NCI-H1436 (cell line): Measurements from ENCODE around the gene C1orf198.

Experiments used
- DNase-seq: peaks from one replicate; lab custom pipeline; 2025; lab: John Stamatoyannopoulos, UW

C1orf198 gene

GRCh38 chr1:230833511-230833910, 34.8 kb downstream of the C1orf198 start:
- no peak for DNase-seq

- DNase-seq: no peak
Measured at GRCh38 chr1:230832476-230832875, 35.8 kb downstream of the C1orf198 start.

- no peak for DNase-seq
Measured at GRCh38 chr1:230831771-230832170, 36.5 kb downstream of the C1orf198 start.

GRCh38 chr1:230828421-230828820, 39.9 kb downstream of the C1orf198 start:
- DNase-seq: no peak

GRCh38 chr1:230827801-230828200, 40.5 kb downstream of the C1orf198 start:
- DNase-seq: no peak

- no peak for DNase-seq
Measured at GRCh38 chr1:230827081-230827681, 41.1 kb downstream of the C1orf198 start.

- DNase-seq: no peak
Measured at GRCh38 chr1:230826166-230826875, 42.0 kb downstream of the C1orf198 start.

GRCh38 chr1:230825761-230826160, 42.6 kb downstream of the C1orf198 start:
- no peak for DNase-seq

- no peak for DNase-seq
Measured at GRCh38 chr1:230824919-230825721, 43.2 kb downstream of the C1orf198 start.

GRCh38 chr1:230824551-230824918, 43.8 kb downstream of the C1orf198 start:
- DNase-seq: no peak

- no peak for DNase-seq
Measured at GRCh38 chr1:230823931-230824381, 44.4 kb downstream of the C1orf198 start.

GRCh38 chr1:230823426-230823825, 44.9 kb downstream of the C1orf198 start:
- DNase-seq: no peak

GRCh38 chr1:230822092-230822581, 46.2 kb downstream of the C1orf198 start:
- DNase-seq: no peak

GRCh38 chr1:230821346-230821745, 47.0 kb downstream of the C1orf198 start:
- no peak for DNase-seq

GRCh38 chr1:230820568-230820967, 47.8 kb downstream of the C1orf198 start:
- no peak for DNase-seq

GRCh38 chr1:230819976-230820375, 48.3 kb downstream of the C1orf198 start:
- DNase-seq: no peak

GRCh38 chr1:230818901-230819300, 49.4 kb downstream of the C1orf198 start:
- no peak for DNase-seq

- no peak for DNase-seq
Measured at GRCh38 chr1:230818367-230818766, 50.0 kb downstream of the C1orf198 start.

GRCh38 chr1:230816018-230816417, 52.3 kb downstream of the C1orf198 start:
- no peak for DNase-seq

- no peak for DNase-seq
Measured at GRCh38 chr1:230814949-230815692, 53.2 kb downstream of the C1orf198 start.

- DNase-seq: no peak
Measured at GRCh38 chr1:230812568-230812967, 55.8 kb downstream of the C1orf198 start.
